Measurements from ENCODE around the gene STARD5.

STARD5 gene

DNA sequence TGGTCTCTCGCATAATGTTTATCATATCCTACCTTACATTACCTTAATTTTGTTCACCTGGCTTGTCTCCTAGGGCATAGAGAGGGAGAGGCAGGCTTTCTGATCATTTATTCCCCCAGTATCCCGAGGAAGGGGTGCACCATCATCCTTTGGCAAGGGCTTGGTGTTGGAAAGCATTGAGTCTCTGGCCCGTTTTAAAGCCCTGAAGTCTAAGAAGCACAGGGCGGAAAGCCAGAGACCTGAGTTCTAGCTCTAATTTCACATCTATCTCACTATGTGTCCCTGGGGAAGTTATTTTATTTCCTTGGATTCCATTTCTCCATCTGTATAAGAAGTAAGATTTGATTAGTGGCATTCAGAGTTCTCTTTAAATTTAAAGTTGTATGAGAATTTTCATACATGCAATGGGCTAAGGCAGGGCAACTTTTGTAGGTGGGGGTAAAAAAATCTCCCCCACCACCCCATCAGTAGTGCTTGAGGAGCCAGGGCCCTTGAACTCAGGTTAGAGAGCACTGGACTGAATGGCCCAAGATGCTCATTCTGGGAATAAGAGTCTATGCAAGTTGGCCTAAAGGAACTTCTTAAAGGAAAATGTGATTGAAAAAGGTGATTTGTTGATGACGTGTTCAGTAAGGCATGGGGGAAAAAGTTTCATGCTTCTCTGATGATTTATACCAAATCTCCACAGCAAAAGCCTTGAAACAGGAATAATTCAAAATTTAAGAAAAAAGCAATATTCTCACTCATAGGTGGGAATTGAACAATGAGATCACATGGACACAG is 40.0 kb upstream of the STARD5 start:
- H4K20me1 ChIP-seq (ENCODE audit: insufficient read depth, low read length, poor library complexity, severe bottlenecking), result no peaks in the 10 kb centered on the region
- H3K4me3 ChIP-seq (ENCODE audit: low read length, poor library complexity, severe bottlenecking), result no peak overlapping the region
- no peaks in the 10 kb centered on the region for H3K79me2 ChIP-seq (ENCODE audit: insufficient read depth, low read length)
- no peaks in the 10 kb centered on the region for H3K27me3 ChIP-seq (ENCODE audit: insufficient read depth, low read length, poor library complexity, severe bottlenecking)
- H3K36me3 ChIP-seq (ENCODE audit: insufficient read depth, low read length), result no peaks in the 10 kb centered on the region
- no peaks in the 10 kb centered on the region for H3K9me2 ChIP-seq (replicated peaks; ENCODE audit: low read depth, low read length)
- no peak overlapping the region for H3K4me2 ChIP-seq (ENCODE audit: low read depth, low read length, poor library complexity, severe bottlenecking)
- H2AFZ ChIP-seq (ENCODE audit: low read length), result no peak overlapping the region
- H3K4me1 ChIP-seq (ENCODE audit: insufficient read depth, low read length, poor library complexity, severe bottlenecking), result no peaks in the 10 kb centered on the region
- no peaks in the 10 kb centered on the region for H3K9me3 ChIP-seq (ENCODE audit: insufficient read depth, low read depth, low read length)
- no peak for TF ChIP-seq EZH2phosphoT487 (IDR thresholded peaks at IDR 0.05; ENCODE audit: borderline replicate concordance)
- TF ChIP-seq, protein P1, sequence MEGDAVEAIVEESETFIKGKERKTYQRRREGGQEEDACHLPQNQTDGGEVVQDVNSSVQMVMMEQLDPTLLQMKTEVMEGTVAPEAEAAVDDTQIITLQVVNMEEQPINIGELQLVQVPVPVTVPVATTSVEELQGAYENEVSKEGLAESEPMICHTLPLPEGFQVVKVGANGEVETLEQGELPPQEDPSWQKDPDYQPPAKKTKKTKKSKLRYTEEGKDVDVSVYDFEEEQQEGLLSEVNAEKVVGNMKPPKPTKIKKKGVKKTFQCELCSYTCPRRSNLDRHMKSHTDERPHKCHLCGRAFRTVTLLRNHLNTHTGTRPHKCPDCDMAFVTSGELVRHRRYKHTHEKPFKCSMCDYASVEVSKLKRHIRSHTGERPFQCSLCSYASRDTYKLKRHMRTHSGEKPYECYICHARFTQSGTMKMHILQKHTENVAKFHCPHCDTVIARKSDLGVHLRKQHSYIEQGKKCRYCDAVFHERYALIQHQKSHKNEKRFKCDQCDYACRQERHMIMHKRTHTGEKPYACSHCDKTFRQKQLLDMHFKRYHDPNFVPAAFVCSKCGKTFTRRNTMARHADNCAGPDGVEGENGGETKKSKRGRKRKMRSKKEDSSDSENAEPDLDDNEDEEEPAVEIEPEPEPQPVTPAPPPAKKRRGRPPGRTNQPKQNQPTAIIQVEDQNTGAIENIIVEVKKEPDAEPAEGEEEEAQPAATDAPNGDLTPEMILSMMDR (conservative IDR thresholded peaks at IDR 0.05; ENCODE audit: low read length), result no peak
- H3F3A ChIP-seq (ENCODE audit: low read depth), result no peaks in the 10 kb centered on the region
- H3K9ac ChIP-seq (ENCODE audit: low read depth, low read length, poor library complexity, severe bottlenecking), result no peak overlapping the region

DNA sequence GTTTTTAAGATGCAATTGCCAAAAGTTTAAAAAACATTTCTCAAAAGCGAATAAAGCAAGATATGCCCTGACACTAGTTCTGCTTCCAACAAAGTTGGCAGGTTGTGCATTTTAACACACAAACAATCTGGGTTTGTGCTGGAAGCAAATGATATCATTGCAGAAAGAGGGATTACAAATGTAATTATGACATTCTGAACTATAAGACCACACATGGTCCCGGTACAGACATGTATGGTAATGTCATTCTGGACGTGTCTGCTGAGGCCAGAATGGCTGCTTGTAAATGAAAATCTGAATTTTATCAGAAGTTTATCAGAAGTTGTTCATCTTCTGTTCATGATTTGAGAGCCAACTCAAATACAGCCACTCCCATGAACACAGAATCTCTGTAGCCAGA is 39.3 kb upstream of the STARD5 start:
- no peaks in the 10 kb centered on the region for H3K9me3 ChIP-seq (ENCODE audit: insufficient read depth, low read depth, low read length)
- H3K36me3 ChIP-seq (ENCODE audit: insufficient read depth, low read length), result no peaks in the 10 kb centered on the region
- TF ChIP-seq EZH2phosphoT487 (IDR thresholded peaks at IDR 0.05; ENCODE audit: borderline replicate concordance), result no peak
- TF ChIP-seq, protein P1 (conservative IDR thresholded peaks at IDR 0.05; ENCODE audit: low read length), result no peak

DNA sequence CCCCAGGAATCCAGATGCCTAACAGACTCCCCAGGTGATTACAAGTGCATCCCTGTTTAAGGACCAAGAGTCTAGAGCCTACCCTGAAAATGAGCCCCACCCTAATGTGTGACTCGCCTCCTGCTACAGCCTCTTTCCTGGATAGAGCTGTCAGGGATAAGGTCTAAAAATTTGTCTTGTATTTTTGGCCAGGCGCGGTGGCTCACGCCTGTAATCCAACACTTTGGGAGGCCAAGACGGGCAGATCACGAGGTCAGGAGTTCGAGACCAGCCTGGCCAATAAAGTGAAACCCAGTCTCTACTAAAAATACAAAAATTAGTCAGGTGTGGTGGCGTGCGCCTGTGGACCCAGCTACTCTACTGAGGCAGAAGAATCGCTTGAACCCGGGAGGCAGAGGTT is 38.8 kb upstream of the STARD5 start:
- no peaks in the 10 kb centered on the region for H3K9me3 ChIP-seq (ENCODE audit: insufficient read depth, low read depth, low read length)
- TF ChIP-seq, protein P1 (conservative IDR thresholded peaks at IDR 0.05; ENCODE audit: low read length), result no peak
- no peak for TF ChIP-seq EZH2phosphoT487 (IDR thresholded peaks at IDR 0.05; ENCODE audit: borderline replicate concordance)
- no peaks in the 10 kb centered on the region for H4K20me1 ChIP-seq (ENCODE audit: insufficient read depth, low read length, poor library complexity, severe bottlenecking)
- no peaks in the 10 kb centered on the region for H3F3A ChIP-seq (ENCODE audit: low read depth)
- no peaks in the 10 kb centered on the region for H3K4me1 ChIP-seq (ENCODE audit: insufficient read depth, low read length, poor library complexity, severe bottlenecking)
- no peaks in the 10 kb centered on the region for H3K36me3 ChIP-seq (ENCODE audit: insufficient read depth, low read length)
- no peaks in the 10 kb centered on the region for H3K79me2 ChIP-seq (ENCODE audit: insufficient read depth, low read length)
- H3K9me2 ChIP-seq (replicated peaks; ENCODE audit: low read depth, low read length), result no peaks in the 10 kb centered on the region
- no peak overlapping the region for H2AFZ ChIP-seq (ENCODE audit: low read length)
- H3K9ac ChIP-seq (ENCODE audit: low read depth, low read length, poor library complexity, severe bottlenecking), result no peak overlapping the region
- H3K27me3 ChIP-seq (ENCODE audit: insufficient read depth, low read length, poor library complexity, severe bottlenecking), result no peaks in the 10 kb centered on the region
- no peak overlapping the region for H3K4me3 ChIP-seq (ENCODE audit: low read length, poor library complexity, severe bottlenecking)
- no peak overlapping the region for H3K4me2 ChIP-seq (ENCODE audit: low read depth, low read length, poor library complexity, severe bottlenecking)

More for the DNA sequence above, 39.3 kb upstream of the STARD5 start:
- no peaks in the 10 kb centered on the region for H4K20me1 ChIP-seq (ENCODE audit: insufficient read depth, low read length, poor library complexity, severe bottlenecking)
- H3K4me3 ChIP-seq (ENCODE audit: low read length, poor library complexity, severe bottlenecking), result no peak overlapping the region
- H2AFZ ChIP-seq (ENCODE audit: low read length), result no peak overlapping the region
- H3F3A ChIP-seq (ENCODE audit: low read depth), result no peaks in the 10 kb centered on the region
- no peaks in the 10 kb centered on the region for H3K4me1 ChIP-seq (ENCODE audit: insufficient read depth, low read length, poor library complexity, severe bottlenecking)
- H3K79me2 ChIP-seq (ENCODE audit: insufficient read depth, low read length), result no peaks in the 10 kb centered on the region
- no peak overlapping the region for H3K4me2 ChIP-seq (ENCODE audit: low read depth, low read length, poor library complexity, severe bottlenecking)
- H3K9ac ChIP-seq (ENCODE audit: low read depth, low read length, poor library complexity, severe bottlenecking), result no peak overlapping the region
- H3K9me2 ChIP-seq (replicated peaks; ENCODE audit: low read depth, low read length), result no peaks in the 10 kb centered on the region
- no peaks in the 10 kb centered on the region for H3K27me3 ChIP-seq (ENCODE audit: insufficient read depth, low read length, poor library complexity, severe bottlenecking)
